Dedifferentiated amniotic fluid mesenchymal stem cell (primary cell): Measurements from ENCODE around the gene LTBP1.

Source experiments
- DNase-seq: peaks from one replicate; pipeline ENCODE4 v3.0.0-alpha.2; 2016; ENCODE audit errors: extremely low spot score

The LTBP1 gene

DNA sequence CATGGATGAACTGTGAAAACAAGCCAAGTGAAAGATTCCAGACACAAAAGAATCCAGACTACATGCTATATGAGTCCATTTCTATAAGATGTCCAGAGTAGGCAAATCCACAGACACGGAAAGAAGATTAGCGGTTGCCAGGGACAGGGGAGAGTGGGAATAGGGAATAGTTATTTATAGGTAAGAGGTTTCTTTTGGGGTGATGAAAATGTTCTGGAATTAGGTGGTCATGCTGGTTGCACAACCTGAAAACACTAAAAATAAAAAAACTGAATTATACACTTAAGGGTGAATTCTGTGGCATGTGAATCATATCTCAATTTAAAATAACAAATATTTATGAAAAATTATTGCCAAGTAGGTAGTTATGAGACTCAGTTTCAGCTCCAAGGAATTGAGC, 168.4 kb downstream of the LTBP1 start:
- DNase-seq: no peak

DNA sequence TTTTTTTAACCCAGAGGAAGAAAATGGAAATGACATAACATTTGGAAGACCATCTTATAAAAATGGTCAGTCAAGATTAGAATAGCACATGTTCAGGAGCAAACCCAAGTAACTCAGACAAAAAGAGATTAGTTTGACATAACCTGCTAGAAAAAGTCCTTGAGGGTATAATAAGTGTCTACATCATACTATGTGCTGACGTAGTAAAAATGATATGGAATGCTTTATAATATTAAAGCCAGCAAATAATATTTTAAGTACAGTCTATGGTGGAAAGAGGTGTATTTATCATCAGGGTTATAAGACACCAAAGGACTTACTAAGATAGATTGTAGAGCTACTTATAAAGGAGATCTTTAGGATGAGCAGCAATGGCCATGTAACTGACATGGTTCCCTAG, 169.0 kb downstream of the LTBP1 start:
- DNase-seq: no peak

- no peak for DNase-seq
Measured at GRCh38 chr2:33116799-33117198, 170.0 kb downstream of the LTBP1 start.

DNA sequence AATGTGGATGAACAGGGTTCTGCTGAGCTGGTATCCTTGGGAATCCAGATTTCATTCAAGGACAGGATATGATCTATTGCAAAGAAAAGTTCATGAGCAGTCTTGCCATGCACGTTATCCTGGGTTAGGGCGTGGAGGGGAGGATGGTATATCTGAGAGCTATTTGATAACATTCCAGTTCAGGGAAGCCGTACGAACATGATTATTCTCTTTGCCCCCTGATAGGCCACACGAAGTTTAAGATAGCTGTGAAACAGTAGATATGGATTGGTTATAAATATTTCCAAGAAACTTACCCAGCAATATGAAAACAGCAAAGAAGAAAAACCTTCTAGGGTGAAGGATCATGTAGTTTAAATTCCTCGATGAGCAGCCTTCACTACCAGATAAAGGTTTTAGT, 171.9 kb downstream of the LTBP1 start:
- DNase-seq: no peak

GRCh38 chr2:33121416-33121815, 174.7 kb downstream of the LTBP1 start:
- DNase-seq: no peak

DNA sequence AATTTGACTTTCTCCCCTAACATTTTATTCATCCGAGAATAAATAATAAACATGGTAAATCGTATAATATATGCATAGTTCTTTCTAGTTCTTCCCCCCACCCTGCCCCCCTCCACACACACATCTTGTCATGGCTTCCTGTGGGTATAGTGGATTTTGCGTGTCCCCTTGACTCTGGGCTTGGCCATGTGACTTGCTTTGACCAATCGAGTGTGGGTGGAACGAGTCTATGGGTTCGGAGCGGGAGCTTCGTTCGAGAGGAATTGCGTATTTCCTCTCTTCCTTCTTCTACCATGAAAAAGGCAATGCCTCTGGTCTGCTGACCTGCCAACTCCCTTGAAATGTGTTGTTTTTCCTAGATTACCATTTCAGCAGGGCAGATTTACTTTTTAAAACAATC, 175.2 kb downstream of the LTBP1 start:
- no peak for DNase-seq

DNA sequence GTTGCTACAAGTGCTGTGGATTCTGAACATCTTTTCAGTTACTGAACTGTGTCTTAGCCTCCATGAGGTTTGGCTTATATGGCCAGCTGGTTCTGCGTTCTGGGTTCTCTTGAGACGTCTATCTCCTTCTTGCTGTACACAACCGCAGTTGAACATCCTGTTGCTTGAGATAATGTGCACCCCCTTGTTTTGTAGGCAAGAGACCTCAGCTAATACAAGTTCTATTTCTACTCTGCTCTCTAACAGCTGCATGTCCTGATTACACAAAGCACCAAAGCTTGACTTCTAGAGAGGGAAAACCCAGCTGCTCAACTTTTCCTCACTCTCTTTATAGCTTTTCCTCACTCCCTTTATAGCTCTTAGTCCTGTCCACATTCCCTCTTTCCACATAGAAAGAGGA, 176.0 kb downstream of the LTBP1 start:
- no peak for DNase-seq

DNA sequence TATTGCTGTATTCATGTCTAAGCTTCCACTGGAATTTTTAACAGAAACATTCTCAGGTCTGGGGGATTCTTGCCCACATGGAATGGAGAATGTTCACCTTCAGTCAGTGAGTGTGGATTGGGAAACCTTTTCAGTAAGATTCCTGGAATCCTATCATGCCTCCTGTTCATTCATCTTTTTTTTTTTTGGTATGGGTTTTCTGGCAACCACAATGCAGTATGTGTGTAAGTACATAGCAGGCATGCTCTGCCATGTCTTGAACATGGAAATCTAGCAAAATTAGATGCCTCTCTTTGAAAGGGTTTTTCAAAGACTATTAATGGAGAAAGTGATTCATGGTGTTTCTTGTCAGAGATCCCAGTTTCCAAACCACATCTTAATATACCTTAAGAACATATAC, 176.5 kb downstream of the LTBP1 start:
- DNase-seq: no peak

- DNase-seq: no peak
Measured at GRCh38 chr2:33126552-33126951, 179.8 kb downstream of the LTBP1 start.

DNA sequence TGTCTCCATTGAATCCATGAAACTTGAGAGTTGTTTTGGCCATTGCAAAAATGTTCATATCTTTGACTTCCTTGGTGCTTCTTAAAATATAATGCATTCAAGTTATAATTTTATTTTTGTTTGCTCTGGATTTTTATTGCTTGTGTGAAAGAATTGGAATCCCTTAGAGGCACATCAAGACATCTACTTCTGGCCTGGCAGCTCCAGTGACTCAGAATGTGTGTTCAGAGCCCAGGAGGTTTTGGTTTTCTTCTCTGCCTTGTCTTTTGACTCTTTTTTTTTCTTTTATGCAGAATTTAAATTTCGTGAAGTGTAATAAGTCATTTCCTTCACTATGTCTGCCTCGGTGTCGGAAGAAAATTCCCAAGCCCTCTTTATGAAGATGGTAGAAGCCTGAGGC, 180.2 kb downstream of the LTBP1 start:
- DNase-seq: no peak

- no peak for DNase-seq
Measured at GRCh38 chr2:33129263-33130053, 182.7 kb downstream of the LTBP1 start.

DNA sequence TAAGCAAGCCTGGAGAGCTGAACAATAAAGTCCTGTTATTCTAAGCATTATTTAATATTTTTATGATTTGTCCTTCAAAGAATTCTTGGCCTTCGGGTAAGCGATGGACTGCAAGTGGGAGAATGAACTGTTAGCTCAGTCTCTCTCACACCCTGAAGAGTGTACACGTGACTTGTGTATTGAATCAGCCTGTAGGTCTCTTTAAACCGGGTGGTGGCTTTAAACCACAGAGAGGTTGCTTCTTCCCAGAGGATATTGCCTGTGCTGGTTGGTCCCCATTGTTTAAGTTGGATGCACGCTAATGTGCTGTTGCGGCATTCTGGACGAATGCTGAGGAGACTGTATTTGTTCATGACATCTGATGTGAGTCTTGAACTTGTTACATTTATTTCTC, 183.3 kb downstream of the LTBP1 start:
- DNase-seq: no peak

DNA sequence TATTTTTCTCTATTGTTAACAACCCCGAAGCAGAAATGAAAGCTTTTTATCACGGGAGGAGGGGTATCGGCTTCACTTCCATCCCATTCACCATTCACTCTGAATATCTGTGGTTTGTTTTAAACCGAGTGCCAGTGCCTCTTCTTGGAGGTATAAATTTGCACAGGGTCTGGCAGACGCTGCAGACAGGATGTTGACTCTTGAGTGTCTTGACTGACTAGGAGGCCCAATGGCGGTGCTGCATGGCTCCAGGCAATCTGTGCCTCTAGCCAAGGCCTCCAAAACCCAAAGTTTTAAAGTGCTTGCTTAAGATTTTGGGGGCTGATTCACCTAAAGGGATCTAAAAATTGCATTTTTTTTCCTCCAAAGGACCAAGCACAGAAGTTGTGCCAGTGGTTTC, 183.8 kb downstream of the LTBP1 start:
- DNase-seq: no peak

- DNase-seq: no peak
Measured at GRCh38 chr2:33131111-33131510, 184.4 kb downstream of the LTBP1 start.

- no peak for DNase-seq
Measured at GRCh38 chr2:33131749-33132148, 185.0 kb downstream of the LTBP1 start.

DNA sequence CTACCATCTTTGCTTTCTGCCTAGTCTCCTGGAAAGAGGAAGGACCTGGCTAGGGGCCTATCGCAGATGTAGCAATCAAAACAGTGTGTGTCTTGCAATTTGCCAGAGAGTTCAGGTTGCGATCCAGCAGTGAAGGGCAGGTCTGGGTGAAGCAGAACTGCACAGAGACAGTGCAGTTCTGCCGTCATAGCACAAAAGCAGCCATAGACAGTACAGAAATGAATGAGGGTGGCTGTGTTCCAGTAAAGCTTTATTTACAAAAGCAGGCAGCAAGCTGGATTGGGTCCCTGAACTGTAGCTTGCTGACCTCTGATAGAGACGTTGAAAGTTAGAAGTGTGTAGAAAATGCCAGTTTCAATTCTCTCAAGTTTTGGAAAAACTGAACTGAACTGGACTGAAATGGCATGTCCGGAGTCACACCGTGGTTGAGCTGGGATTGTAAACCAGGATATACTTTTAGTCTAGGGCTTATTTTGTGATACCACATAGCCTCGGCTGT, 186.8 kb downstream of the LTBP1 start:
- DNase-seq: no peak

GRCh38 chr2:33134086-33134771, 187.5 kb downstream of the LTBP1 start:
- DNase-seq: peak; percentile 95

DNA sequence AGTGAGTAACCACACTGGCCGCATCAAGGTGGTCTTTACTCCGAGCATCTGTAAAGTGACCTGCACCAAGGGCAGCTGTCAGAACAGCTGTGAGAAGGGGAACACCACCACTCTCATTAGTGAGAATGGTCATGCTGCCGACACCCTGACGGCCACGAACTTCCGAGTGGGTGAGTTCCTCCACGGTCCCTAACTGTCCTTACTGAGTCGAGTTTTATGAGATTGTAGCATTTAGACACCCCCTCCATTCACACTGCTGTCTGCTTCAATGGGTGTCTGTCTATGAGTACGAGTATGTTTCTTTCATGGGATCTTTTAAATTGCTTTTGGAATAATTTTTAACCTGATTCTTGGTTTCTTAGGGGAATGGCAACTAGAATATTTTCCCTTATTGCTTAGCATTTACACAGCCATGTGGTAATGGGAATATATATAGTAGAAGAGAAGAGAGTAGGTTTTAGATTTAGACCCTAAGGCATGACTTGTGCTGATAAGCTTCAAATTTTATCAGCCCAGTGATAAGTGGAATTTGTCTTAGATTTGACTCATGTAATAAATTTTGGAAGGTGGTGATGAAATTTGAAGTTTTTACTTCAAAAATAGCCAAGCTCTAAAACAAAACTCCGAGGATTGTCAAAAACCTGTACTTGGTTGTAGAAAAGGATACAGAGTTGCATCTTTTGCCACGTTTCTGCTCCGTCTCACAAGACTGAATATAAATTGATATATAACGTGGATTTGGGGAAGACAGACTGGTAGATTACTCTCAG, 188.2 kb downstream of the LTBP1 start:
- no peak for DNase-seq

DNA sequence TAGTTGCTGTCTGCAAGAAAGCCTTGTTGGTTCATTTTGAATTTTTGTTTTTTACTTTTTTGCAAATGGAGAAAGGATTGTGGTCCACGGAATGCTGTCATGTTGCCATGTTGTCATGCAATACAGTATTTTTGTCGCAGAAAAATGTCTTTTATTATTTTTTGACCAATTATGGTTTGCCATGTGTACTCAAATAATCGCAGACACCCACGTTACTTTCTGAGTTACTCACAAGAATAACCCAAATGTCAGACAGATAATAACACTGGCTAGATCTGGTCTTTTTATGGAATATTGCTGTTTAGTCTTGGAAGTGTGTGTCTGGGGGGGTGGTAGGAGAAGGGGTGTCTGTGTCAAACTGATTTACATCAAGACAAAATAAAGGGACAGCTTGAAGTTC, 188.9 kb downstream of the LTBP1 start:
- DNase-seq: no peak

DNA sequence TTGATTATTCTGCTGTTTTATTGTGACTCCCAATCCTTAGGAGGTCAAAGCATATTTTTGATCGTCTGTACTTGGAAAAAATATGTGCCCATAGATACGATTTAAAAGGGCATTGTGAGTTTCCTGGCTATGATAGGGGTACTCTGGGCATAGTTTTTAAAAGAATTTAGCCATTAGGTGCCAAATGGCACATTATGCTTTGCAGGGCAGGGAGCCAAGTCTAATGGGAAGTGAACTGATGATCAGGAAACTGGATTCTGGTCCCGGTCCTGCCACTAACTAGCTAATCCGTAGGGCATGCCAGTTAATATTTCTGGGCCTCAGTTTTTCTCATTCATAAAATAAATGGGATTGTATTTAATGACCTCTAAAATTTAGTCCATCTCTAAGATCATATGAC, 189.3 kb downstream of the LTBP1 start:
- DNase-seq: no peak

GRCh38 chr2:33136566-33136965, 189.8 kb downstream of the LTBP1 start:
- DNase-seq: no peak

GRCh38 chr2:33137331-33137730, 190.6 kb downstream of the LTBP1 start:
- DNase-seq: no peak

- no peak for DNase-seq
Measured at GRCh38 chr2:33139949-33140348, 193.2 kb downstream of the LTBP1 start.
